ENCODE measurements around the gene EFCAB7. TPM values are rescaled to one million over a fixed set of nuclear protein-coding genes. Genes with fewer than 3 reads are reported as not detected.

EFCAB7 gene
- total and polyA plus RNA-seq, 8 donors: 2.6 to 14.9 (median 3.0) TPM; not detected in 1

GRCh38 chr1:63534406-63534805 is 11.1 kb downstream of the EFCAB7 start:
- Histone ChIP-seq H3K9me3 (no peaks in the 10 kb centered on the region), H3K27me3 (no peaks in the 10 kb centered on the region), H3K4me3 (no peak overlapping the region), H3K36me3 (peaks cover 5 to 53% (median 38%) of the 10 kb centered on the region in 4 donors), H3K4me1 (no peaks in the 10 kb centered on the region), H3K27ac (no peak overlapping the region)
- intact Hi-C loops (cut with DNase I; ENCODE audit: low total_unique reads): no loop called here
- no peak for DNase-seq
- TF ChIP-seq POLR2A (IDR thresholded peaks at IDR 0.05) (no peak), EP300 (IDR thresholded peaks at IDR 0.05) (no peak)

GRCh38 chr1:63537006-63537405 is 13.7 kb downstream of the EFCAB7 start:
- Histone ChIP-seq H3K4me1 (no peaks in the 10 kb centered on the region), H3K4me3 (no peak overlapping the region), H3K27me3 (no peaks in the 10 kb centered on the region), H3K27ac (no peak overlapping the region), H3K36me3 (peaks cover 5 to 42% (median 30%) of the 10 kb centered on the region in 4 donors), H3K9me3 (no peaks in the 10 kb centered on the region)
- WGBS, 5 donors: 72 to 94% (median 92%) methylated on average over 2 of the region's 2 CpGs
- intact Hi-C loops (cut with DNase I; ENCODE audit: low total_unique reads): no loop called here
- DNase-seq: no peak
- TF ChIP-seq POLR2AphosphoS5 (IDR thresholded peaks at IDR 0.05): no peak
- no peak for TF ChIP-seq EP300 (IDR thresholded peaks at IDR 0.05)
- TF ChIP-seq CTCF (IDR thresholded peaks at IDR 0.05): no peak
- TF ChIP-seq POLR2A (IDR thresholded peaks at IDR 0.05): no peak

- no peak for TF ChIP-seq POLR2A (IDR thresholded peaks at IDR 0.05)
- peak in 2 of 7 experiments; percentile 19 to 30 for TF ChIP-seq CTCF (IDR thresholded peaks at IDR 0.05)
- H3K27ac ChIP-seq: no peak overlapping the region
- 35 to 64% (median 42%) methylated on average over 1 of the region's 1 CpG for WGBS, 5 donors
- intact Hi-C loops (cut with DNase I; ENCODE audit: low total_unique reads): no loop called here
- DNase-seq: peak in 1 of 2 donors; percentile 16
- no peak overlapping the region for H3K4me3 ChIP-seq
- no peaks in the 10 kb centered on the region for H3K4me1 ChIP-seq
- no peaks in the 10 kb centered on the region for H3K27me3 ChIP-seq
- peaks cover 3 to 33% (median 22%) of the 10 kb centered on the region in 4 donors for H3K36me3 ChIP-seq
- no peaks in the 10 kb centered on the region for H3K9me3 ChIP-seq
Measured at GRCh38 chr1:63537940-63538339, 14.6 kb downstream of the EFCAB7 start.

- intact Hi-C loops (cut with DNase I; ENCODE audit: low total_unique reads): no loop called here
- Histone ChIP-seq H3K27me3 (no peaks in the 10 kb centered on the region), H3K4me3 (no peak overlapping the region), H3K9me3 (no peaks in the 10 kb centered on the region), H3K36me3 (peaks cover 0 to 24% (median 10%) of the 10 kb centered on the region in 4 donors), H3K27ac (no peak overlapping the region), H3K4me1 (no peaks in the 10 kb centered on the region)
- DNase-seq: no peak
- no peak for TF ChIP-seq POLR2A (IDR thresholded peaks at IDR 0.05)
- no peak for TF ChIP-seq CTCF (IDR thresholded peaks at IDR 0.05)
- no peak for TF ChIP-seq EP300 (IDR thresholded peaks at IDR 0.05)
- TF ChIP-seq POLR2AphosphoS5 (IDR thresholded peaks at IDR 0.05): no peak
Measured at GRCh38 chr1:63545780-63546179, 22.5 kb downstream of the EFCAB7 start.

GRCh38 chr1:63547621-63548294 is 24.4 kb downstream of the EFCAB7 start:
- intact Hi-C loops (cut with DNase I; ENCODE audit: low total_unique reads): no loop called here
- Histone ChIP-seq H3K4me1 (no peaks in the 10 kb centered on the region), H3K36me3 (peaks cover 0 to 29% (median 15%) of the 10 kb centered on the region in 4 donors), H3K4me3 (no peak overlapping the region), H3K9me3 (no peaks in the 10 kb centered on the region), H3K27ac (no peak overlapping the region), H3K27me3 (no peaks in the 10 kb centered on the region)
- 82 to 94% (median 92%) methylated on average over 2 of the region's 2 CpGs for WGBS, 5 donors
- DNase-seq: no peak
- no peak for TF ChIP-seq POLR2A (IDR thresholded peaks at IDR 0.05)
- TF ChIP-seq POLR2AphosphoS5 (IDR thresholded peaks at IDR 0.05): no peak
- no peak for TF ChIP-seq CTCF (IDR thresholded peaks at IDR 0.05)
- no peak for TF ChIP-seq EP300 (IDR thresholded peaks at IDR 0.05)
